Cardiac fibroblast (primary cell): ENCODE data around the gene DHX34.

Experiments
- DNase-seq, 2 donors: peaks; one replicate each; pipeline versions ENCODE4 v3.0.0 to v3.0.0-alpha.2; 2010; ENCODE audit warnings: low read depth in 2 of 2
- H3K4me3 ChIP-seq, 2 donors: replicated peaks in 1 of 2; 1 replicate in 1 of 2; 2 replicates in 1 of 2; pipeline ENCODE4 v1.5.1; 2011; ENCODE audit warnings: low read depth in 2 of 2, low read length in 2 of 2, mild to moderate bottlenecking in 2 of 2, moderate library complexity in 1 of 2
- CTCF ChIP-seq: IDR thresholded peaks from one replicate; pipeline ENCODE4 v1.5.1; 2011; ENCODE audit warnings: low read depth, mild to moderate bottlenecking, low read length, inconsistent platforms

The DHX34 gene

GRCh38 chr19:47309038-47309437, 40.1 kb upstream of the DHX34 start:
- DNase-seq = peak; percentile 56 to 69
- no peak for TF ChIP-seq CTCF
- no peak overlapping the region for H3K4me3 ChIP-seq

GRCh38 chr19:47309608-47310007, 39.5 kb upstream of the DHX34 start, which contains the start of gene C5AR1:
Gene C5AR1, plus strand, starts transcription at chr19:47309861. Its CDS starts 35 bp downstream, at chr19:47309896.
- no peak for TF ChIP-seq CTCF
- no peak within 1 kb of the TSS for H3K4me3 ChIP-seq
- DNase-seq = peak in 1 of 2 donors; percentile 43

- no peak overlapping the region for H3K4me3 ChIP-seq
- no peak for TF ChIP-seq CTCF
- no peak for DNase-seq
Observed at GRCh38 chr19:47310323-47310722, 38.8 kb upstream of the DHX34 start.

GRCh38 chr19:47310819-47311218, 38.3 kb upstream of the DHX34 start:
- TF ChIP-seq CTCF = no peak
- no peak overlapping the region for H3K4me3 ChIP-seq
- DNase-seq = peak in 1 of 2 donors; percentile 73

- no peak for TF ChIP-seq CTCF
Observed at GRCh38 chr19:47312366-47313006, 36.6 kb upstream of the DHX34 start.

GRCh38 chr19:47313754-47314295, 35.3 kb upstream of the DHX34 start:
- H3K4me3 ChIP-seq = no peak overlapping the region
- no peak for DNase-seq
- TF ChIP-seq CTCF = no peak

More at GRCh38 chr19:47312366-47313006, 36.6 kb upstream of the DHX34 start:
- H3K4me3 ChIP-seq = no peak overlapping the region
- DNase-seq = no peak
